HG03064 (cell line): Measurements from ENCODE around the gene CIZ1.
"Not testable (repeated sequence)": the region's sequence is repeated elsewhere in the genome, so short reads cannot be mapped to it uniquely, and the experiment has no call there.

ENCODE experiments used
- ATAC-seq: cut with Tn5 transposase; IDR thresholded peaks from one replicate; pipeline ENCODE4 v1.9.1; 2021; ENCODE audit warnings: low read depth; ENCODE audit not compliant: unreplicated experiment

Gene CIZ1

DNA sequence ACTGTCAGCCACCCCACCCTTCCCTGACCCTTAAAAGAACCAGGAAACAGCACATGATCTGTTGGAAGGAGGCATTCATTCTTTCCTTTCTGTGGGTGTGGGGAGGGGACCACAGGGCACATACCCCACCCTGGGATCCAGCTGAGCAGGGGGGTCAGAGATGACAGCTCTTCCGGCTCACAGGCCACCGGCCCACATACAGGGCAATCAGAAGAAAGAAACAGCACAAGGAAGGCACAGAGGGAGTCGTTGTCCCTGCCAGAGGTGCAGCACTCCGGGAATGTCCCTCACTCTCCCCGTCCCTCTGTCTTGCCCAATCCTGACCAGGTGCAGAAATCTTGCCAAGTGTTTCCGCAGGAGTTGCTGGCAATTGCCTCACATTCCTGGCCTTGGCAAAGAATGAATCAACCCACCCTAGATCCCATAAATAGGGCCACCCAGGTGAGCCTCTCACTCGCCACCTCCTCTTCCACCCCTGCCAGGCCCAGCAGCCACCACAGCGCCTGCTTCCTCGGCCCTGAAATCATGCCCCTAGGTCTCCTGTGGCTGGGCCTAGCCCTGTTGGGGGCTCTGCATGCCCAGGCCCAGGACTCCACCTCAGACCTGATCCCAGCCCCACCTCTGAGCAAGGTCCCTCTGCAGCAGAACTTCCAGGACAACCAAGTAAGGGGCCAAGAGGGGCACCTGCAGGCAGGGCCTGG lies 42.2 kb downstream of the CIZ1 start, which contains the start of gene LCN2:
TSS of gene LCN2 (plus strand) at position 453 of the 701 bp plus-strand sequence. CDS start at position 526, 73 bp downstream.
- no peak for ATAC-seq

DNA sequence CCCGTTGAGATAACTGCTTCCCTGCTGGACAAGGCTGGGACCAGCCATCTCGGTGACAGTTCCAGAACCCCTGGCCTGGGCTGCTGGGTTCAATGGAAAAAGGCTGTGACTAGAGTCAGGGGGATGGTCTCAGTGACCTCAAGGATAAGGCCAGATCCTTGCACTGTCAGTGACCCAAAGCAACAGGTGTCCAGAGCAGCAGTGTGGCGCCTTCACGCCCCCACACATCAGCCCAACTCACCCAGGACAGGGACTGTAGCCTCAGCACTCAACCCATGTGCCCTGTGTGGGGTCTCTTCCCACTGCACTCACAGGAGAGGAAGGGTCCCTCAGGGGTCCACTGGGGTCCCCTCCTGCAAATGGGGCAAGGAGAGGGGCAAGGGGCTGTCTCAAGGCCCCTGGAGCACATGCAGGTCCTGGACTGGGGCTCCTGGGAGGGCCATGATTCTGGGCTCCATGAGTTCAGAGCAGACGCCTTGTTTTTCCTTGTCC lies 42.8 kb downstream of the CIZ1 start:
- no peak for ATAC-seq

DNA sequence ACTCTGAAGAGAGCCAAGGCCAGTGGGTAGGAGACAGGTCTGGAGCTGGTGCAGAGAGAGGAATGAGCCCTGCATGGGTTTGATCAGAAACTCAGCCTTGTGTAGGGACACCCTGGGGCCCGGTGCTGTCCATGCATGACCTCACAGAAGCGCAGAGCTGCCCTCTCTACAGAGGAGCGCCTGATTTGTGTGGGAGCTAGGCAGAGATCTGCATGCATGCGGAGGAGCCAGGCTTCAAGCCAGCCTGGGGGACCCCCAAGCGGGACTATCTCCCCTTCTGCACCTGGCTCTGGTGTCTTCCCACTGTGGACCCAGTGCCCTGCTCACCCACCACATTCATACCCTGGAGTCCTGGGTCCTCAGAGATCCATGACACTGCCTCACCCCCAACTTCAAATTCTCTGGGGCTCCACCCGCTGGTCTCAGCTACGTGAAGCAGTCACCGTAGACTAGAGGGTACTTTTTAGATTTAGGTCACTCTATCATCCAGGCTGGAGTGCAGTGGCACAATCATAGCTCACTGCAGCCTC lies 44.7 kb downstream of the CIZ1 start:
- ATAC-seq = no peak

DNA sequence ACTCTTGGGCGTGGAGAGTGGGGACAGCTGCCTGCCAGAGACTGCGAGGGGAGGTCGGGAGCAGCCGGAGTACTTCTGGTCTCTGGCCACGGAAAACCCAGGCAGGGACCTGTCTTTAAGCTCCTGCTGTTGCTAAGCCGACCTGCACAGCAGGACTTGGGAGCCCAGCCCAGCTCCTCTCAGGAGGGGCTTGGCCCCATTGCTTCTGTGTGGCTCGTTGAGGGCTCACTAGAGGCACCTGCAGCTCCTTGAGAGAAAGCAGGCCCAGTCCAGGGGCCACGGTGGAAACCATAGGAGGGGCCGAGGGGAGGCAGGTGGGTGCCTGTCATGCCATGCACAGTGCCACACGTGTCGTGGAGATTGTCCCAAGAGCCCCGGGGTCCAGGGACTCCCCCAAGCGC lies 45.4 kb downstream of the CIZ1 start:
- ATAC-seq = no peak

DNA sequence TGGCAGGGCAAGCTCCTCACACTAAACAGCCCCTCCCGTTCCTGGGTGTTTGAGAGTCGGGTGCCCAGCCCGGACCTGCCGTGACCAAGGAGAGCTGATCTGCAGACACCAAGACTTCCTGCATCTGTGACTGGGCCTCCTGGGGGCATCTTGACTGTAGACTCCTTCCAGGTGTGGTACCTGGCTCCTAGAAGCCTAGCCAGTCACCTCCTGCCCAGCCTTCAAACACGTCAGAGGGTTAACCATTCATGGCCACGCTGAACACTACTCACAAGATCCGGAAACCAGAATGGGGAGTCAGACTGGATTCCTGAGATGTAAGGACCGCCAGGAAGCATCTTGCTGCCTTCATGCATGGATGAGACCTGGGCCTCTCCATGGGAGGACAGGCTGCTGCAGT lies 45.8 kb downstream of the CIZ1 start:
- no peak for ATAC-seq

DNA sequence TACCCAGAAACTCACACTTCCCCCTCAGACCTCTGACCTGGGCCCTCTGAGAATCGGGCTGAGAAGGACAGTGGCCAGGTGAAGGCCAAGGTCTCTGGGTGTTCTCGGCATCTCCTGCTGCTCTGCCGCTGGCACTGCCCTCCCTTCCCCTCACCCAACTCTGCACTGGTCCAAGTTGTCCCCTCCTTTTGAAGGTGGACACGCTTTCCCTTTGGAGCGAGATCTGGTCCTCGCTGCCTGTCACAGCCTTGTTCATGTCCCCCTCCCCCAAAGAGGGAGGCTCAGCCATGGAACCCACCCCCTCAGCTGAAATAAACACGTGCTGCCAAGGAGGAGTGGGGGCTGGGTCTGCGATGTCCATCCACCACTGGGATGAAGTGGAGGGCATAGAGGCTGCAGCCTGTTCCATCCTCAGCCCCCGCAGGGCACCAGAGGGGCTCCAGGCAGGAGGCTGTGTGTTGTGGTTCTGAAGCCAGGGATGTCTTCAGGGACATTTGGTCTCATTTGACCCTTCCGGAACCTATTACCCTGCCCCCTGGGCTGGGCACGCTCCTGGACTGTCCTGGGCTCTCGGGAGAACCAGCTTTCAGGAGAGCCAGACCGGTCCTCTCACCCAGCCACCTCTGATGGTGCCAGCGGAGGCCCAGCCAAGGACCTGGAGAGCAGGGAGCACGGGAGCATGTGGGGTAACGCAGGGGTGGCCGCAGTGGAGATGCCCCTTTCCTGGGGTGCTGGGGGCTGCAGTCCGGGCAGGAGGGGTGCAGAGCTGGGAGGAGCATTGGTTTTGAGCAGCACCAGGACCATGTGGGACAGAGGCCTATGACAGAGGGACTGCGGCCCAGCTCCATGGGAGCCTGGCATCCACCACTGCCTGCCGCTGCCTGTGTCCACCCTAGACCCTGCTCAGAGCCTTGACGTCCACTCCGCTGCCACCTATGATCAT lies 46.9 kb downstream of the CIZ1 start:
- no peak for ATAC-seq

DNA sequence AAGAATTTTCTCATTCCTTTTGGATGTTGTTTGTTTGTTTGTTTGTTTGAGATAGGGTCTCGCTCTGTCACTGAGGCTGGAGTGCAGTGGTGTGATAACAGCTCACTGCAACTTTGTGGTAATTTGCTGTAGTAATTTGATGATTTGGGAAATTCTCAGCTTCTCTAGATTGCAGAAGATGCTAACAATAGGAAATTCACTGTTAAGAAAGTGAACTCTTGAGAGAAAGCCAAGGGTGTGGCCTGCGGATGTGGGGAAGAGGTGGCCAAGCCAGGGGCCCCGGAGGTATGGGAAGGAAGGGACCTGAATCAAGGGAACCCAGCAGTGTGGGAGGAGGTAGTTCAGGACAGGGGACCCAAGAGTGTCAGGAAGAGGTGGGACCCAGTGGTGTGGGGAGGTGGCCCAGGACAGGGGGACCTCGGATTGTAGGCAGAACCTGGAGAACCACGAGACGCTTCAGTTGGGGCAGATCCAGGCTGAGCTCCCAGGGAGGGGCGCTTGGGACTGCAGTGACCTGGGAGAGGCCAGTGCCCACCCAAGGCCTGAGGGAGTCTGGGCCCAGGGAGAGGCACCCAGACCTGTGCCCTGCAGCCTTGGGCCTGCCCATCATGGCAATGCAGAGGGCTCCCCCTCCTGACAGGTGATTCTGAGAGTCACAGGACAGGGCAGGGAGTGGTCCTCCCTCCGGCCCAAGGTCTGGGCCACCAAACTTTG lies 47.7 kb downstream of the CIZ1 start:
- ATAC-seq = no peak

DNA sequence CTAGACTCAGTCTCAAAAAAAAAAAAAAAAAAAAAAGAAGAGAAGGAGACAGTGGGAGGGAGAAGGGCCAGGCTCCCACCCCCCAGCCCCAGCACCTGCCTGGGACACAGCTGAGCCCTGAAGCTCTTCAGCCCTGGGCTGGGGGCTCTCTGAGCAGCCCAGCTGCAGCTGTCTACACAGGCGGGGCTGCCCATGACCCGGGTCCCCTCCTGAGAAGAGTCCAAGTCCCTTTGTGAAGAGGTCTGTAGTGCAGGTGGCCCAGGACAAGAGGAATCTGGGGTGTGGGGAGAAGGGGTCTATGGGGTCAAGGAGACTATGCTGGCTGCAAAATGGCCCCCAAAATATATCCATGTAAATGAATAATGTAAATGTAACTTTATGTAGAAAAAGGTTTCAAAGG lies 48.8 kb downstream of the CIZ1 start:
- no peak for ATAC-seq

DNA sequence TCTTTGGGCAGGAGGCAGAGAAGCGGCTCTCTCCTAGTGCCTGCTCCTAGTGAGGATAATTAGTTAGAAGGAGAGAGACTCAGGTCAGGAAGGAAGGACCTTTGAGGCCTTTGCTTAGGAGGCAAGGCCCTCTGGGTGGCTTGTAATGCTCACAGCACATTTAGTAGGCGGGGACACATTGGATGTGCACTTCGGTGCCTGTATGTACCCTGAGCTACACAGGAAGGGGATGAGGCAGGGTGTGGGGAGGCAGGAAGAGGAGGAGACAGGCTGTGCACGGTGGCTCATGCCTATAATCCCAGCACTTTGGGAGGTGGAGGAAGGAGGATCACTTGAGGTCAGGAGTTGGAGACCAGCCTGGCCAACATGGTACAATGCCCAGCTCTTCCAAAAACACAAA lies 49.3 kb downstream of the CIZ1 start:
- no peak for ATAC-seq

DNA sequence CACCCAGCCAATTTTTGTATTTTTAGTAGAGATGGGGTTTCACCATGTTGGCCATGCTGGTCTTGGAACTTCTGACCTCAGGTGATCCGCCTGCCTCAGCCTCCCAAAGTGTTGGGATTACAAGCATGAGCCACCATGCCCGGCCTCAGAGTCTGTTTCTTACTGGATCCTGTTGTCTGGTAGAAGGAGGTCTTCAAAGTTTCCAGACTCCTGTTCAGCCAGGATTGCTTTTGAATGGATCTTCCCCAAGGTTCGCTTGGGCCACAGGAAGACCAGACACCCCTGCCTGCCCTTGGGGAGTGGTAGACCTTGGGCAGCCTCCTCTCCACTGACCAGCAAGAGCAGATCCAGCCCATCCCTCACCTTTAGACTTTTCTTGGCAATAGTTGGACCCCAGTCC lies 49.8 kb downstream of the CIZ1 start:
- no peak for ATAC-seq

DNA sequence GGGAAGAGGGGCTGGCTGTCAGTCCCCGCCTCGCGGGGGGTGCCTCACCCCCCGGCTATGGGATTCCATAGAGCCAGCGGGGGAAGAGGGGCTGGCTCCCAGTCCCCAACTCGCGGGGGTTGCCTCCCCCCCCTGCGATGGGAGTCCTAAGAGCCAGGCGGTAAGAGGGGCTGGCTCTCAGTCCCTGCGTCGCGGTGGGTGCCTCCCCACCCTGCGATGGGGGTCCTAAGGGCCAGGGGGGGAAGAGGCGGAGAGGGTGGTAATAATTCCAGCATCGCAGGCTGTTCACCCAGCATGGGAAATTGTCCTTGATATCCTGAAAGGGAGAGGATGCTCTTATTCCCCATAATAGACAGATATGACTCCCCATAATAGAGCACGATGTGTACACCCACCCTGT lies 51.8 kb downstream of the CIZ1 start:
- no peak for ATAC-seq

DNA sequence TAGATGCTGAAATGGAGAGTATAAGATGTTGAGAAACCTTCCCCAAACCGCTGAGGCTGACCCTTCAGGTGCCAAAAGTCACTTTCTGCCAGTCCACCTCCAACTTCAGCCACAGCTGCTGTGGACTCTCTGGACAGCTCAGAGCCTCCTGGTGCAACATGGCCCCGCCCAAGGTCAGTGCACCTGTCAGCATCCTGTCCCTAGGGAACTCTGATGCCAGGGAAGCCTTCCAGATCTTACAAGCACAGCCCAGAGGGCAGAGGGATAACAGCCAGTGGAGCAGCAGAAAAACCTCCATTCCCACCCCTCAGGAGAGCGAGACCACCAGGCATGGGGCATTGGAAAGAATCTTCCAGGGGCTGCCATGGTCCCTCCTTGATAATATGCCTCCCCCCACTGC lies 53.4 kb downstream of the CIZ1 start:
- ATAC-seq = no peak

DNA sequence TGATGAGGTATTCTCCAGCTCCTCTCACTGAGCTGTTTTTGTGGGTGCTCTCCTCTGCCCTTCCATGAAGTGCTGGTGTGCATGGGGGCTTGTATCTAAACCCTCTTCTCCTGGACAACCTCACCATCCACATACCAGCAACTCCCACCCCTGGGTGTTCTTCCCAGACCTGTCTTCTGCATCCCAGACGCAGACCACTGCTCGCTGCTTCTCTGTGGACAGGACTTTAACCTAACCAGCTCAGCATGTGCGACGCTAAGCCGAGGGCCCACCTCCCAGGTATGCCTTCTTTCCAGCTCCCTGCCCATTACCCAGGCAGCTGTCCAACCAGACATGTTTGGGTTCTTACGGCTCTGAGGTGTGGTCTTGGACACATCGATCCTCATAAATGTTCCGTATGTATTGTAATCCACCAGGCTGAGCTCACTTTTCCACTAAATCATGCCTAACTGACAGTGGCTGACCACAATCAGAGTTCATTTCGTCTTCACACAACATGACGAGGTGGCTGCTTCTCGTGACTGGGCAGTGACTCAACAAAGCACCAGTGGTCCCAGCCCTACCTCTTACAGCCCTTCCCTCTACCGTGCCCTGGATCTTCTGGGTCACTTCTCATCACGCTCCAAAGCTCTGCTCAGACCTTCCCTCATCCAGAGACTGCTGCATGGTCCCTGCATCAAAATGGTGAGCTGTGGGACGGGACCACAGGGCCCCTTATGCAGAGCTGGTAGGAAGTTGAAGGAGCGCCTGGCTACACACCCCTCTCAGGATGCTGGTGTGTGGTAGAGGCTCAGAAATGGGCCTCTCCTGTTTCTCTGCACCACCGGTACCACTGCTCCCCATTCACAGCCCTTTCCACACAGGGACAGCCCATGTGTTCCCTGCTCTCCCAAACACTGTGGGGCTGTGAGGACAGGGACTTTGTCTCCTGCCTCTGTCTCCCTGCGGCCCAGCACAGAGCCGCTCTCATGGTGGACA lies 54.3 kb downstream of the CIZ1 start:
- ATAC-seq = no peak

DNA sequence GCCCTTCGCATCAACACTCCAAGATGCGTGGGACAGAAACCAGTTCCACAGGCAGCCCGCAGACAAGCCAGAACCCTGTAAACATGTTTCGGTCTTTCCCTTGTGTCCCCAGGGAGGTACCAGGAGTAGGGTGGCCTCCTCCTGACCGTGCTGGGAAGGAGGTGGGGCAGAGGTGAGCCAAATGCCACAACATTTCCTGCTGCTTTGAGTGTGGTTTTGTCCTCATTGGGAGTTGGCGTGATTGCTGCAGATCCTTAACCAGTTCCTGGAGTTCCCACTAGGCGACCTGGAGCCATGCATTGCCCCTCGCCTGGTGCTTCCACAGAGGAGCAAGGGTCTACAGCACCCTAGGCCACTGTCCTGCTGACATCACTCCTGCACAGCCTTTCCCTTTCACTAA lies 55.8 kb downstream of the CIZ1 start:
- not testable (repeated sequence) for ATAC-seq

DNA sequence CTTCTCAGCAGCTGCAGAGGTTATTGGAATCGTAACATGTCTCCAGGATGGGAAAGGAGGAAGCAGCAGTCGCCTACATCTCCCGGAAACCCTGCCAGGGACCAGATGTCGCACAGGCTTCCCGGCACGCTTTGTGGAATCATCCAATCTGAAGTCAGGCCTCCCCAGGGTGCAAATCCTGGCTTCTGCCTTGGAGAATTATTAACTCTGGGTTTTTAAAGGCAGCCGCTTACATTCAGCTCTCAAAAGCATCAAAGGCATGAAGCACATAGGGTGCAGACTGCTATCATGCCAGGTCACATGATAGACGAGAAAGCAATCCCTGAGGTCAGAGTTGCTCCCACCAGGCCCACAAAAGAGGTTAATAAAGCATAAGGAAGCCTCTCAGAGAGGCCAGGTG lies 59.2 kb downstream of the CIZ1 start:
- ATAC-seq = not testable (repeated sequence)

DNA sequence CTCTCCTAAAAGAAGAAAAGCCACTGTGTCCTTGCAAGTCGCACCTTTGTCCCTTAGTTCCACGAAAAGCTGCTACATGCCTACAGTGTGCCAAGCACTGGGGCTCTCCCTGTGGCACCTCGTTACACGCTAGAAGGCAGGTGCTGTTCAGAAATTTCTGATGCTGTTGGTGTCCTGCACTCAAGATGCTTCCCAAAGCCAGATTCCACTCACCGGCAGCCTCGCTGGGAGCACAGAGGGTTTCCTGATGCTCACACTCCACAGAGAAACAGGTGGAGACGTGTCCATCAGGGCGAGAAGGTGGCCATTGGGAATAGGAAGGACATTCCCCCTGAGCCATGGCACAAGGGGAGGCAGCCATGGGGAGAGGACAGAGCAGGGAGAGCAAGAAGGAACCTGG lies 60.0 kb downstream of the CIZ1 start:
- ATAC-seq = not testable (repeated sequence)

DNA sequence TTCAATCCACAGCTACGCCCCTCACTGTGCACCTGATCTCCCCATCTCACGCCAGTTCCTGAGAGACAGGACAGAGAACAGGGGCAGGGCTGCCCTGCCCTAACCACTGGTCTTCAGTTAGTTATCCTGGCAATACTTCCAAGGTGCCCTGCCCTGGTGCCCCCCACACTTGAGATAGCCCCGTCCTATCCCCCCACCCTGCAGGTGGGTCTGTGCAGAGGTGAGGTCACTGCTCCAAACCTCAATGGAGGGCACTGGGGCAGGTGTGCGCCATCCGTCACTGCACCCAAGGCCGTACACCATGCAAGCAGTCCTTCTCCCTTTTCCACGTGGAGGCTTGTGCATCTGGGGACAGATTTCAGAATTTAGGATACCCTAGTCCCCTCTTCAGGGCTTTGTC lies 60.7 kb downstream of the CIZ1 start:
- ATAC-seq = not testable (repeated sequence)

DNA sequence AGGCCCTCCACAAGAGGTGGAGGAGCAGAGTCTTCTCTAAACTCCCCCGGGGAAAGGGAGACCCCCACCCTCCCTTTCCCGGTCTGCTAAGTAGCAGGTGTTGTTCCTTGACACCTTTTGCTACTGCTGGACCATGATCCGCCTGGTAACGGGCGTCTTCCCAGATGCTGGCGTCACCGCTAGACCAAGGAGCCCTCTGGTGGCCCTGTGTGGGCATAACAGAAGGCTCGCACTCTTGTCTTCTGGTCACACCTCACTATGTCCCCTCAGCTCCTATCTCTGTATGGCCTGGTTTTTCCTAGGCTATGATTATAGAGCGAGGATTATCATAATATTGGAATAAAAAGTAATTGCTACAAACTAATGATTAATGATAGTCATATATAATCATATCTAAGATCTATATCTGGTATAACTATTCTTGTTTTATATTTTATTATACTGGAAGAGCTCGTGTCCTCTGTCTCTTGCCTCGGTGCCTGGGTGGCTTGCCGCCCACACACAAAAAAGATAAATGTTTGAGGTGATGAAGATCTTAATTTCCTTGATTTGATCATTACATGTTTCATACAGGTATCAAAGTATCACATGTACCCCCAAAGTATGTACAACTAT lies 61.3 kb downstream of the CIZ1 start:
- not testable (repeated sequence) for ATAC-seq
